Spleen (tissue), 7 donors: ENCODE measurements around the gene KIF6.

Experiments
- POLR2A ChIP-seq, 3 donors: fragments of 450-650 bp; IDR thresholded peaks; one replicate each; pipeline ENCODE4 v1.5.1; 2017; ENCODE audit warnings: antibody characterized with exemption in 3 of 3, mild to moderate bottlenecking in 1 of 3
- TF ChIP-seq, protein P1 (sequence below), 11 experiments: fragments of 200-600 bp in 7 of 11; fragments of 450-650 bp in 4 of 11; sonication (generic) in 4 of 11; IDR thresholded peaks in 8 of 11; conservative IDR thresholded peaks in 3 of 11; 1 replicate in 7 of 11; 2 replicates in 4 of 11; pipeline versions ENCODE4 v1.4.0 to v1.8.0; 2016 to 2021; ENCODE audit warnings: antibody characterized with exemption in 11 of 11, inconsistent platforms in 4 of 11, mild to moderate bottlenecking in 1 of 11
- donor health status: DM: no; HTN: no; CAD: no; lungs with moderate emphysema.
- donor health status: DM: no; HTN: no; CAD: no.
- donor health status: DM: no; HTN: no; CAD: no.

DNA sequence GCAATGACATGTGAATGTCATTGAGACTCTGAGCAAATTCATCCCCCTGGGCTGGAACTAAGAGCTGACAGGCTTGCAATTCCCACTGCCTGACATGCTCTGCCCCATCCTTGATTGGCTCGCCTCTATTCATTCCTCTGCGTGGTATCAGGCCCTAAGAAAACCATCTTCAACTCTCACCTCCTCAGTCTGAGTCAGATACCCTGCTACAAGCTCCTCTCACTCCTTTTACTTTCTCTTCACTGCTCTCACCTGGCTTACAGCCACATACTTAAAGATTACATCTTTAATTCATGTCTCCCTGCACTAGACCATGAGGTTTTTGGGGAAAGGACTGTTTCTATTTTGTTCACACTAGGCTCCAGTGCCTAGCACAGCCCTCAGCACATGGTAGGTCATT lies 131.6 kb downstream of the KIF6 start:
- TF ChIP-seq, protein P1, sequence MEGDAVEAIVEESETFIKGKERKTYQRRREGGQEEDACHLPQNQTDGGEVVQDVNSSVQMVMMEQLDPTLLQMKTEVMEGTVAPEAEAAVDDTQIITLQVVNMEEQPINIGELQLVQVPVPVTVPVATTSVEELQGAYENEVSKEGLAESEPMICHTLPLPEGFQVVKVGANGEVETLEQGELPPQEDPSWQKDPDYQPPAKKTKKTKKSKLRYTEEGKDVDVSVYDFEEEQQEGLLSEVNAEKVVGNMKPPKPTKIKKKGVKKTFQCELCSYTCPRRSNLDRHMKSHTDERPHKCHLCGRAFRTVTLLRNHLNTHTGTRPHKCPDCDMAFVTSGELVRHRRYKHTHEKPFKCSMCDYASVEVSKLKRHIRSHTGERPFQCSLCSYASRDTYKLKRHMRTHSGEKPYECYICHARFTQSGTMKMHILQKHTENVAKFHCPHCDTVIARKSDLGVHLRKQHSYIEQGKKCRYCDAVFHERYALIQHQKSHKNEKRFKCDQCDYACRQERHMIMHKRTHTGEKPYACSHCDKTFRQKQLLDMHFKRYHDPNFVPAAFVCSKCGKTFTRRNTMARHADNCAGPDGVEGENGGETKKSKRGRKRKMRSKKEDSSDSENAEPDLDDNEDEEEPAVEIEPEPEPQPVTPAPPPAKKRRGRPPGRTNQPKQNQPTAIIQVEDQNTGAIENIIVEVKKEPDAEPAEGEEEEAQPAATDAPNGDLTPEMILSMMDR (IDR thresholded peaks at IDR 0.05 in 8 of 11, conservative IDR thresholded peaks at IDR 0.05 in 3 of 11), result no peak
- no peak for TF ChIP-seq POLR2A (IDR thresholded peaks at IDR 0.05)
